Right lobe of liver (tissue), 4 donors: ENCODE results near the gene ITGA8.
"Not testable (repeated sequence)": the region's sequence is repeated elsewhere in the genome, so short reads cannot be mapped to it uniquely, and the experiment has no call there.

Experiments used
- POLR2A ChIP-seq: fragments of 450-650 bp; IDR thresholded peaks from one replicate; pipeline ENCODE4 v1.6.1; 2017; ENCODE audit warnings: antibody characterized with exemption, mild to moderate bottlenecking
- TF ChIP-seq, protein P1 (sequence below), 4 donors: fragments of 200-600 bp in 3 of 4; fragments of 450-650 bp in 1 of 4; IDR thresholded peaks; one replicate each; pipeline versions ENCODE4 v1.5.1 to v1.8.0; 2016 to 2022; ENCODE audit warnings: antibody characterized with exemption in 4 of 4, mild to moderate bottlenecking in 2 of 4
- donor health status: DM: no; HTN: no; CAD: no.
- donor health status: DM: no; HTN: no; CAD: no.
- donor health status: DM: no; HTN: yes; CAD: no.

DNA sequence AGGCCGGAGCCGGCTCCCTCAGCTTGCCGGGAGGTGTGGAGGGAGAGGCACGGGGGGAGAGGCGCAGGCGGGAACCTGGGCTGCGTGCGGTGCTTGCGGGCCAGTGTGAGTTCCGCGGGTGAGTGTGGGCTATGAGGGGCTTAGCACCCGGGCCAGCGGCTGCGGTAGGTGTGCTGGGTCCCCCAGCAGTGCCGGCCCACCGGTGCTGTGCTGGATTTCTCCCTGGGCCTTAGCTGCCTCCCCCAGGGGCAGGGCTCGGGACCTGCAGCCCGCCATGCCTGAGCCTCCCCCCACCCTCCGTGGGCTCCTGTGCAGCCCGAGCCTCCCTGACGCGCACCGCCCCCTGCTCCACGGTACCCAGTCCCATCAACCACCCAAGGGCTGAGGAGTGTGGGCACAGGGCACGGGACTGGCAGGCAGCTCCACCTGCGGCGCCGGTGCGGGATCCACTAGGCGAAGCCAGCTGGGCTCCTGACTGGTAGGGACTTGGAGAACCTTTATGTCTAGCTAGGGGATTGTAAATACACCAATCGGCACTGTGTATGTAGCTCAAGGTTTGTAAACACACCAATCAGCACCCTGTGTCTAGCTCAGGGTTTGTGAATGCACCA lies 184.7 kb downstream of the ITGA8 start:
- not testable (repeated sequence) for TF ChIP-seq POLR2A
- TF ChIP-seq, protein P1, sequence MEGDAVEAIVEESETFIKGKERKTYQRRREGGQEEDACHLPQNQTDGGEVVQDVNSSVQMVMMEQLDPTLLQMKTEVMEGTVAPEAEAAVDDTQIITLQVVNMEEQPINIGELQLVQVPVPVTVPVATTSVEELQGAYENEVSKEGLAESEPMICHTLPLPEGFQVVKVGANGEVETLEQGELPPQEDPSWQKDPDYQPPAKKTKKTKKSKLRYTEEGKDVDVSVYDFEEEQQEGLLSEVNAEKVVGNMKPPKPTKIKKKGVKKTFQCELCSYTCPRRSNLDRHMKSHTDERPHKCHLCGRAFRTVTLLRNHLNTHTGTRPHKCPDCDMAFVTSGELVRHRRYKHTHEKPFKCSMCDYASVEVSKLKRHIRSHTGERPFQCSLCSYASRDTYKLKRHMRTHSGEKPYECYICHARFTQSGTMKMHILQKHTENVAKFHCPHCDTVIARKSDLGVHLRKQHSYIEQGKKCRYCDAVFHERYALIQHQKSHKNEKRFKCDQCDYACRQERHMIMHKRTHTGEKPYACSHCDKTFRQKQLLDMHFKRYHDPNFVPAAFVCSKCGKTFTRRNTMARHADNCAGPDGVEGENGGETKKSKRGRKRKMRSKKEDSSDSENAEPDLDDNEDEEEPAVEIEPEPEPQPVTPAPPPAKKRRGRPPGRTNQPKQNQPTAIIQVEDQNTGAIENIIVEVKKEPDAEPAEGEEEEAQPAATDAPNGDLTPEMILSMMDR (IDR thresholded peaks at IDR 0.05) = not testable (repeated sequence)
